HFF-Myc (cell line): ENCODE measurements around the gene PDE11A.

ENCODE experiments used
- DNase-seq: peaks from one replicate; pipeline ENCODE4 v3.0.0-alpha.2; 2011; ENCODE audit warnings: low read depth; ENCODE audit errors: extremely low read depth
- H3K4me3 ChIP-seq: replicated peaks from 2 replicates; pipeline ENCODE4 v1.5.1; 2011; ENCODE audit warnings: low read depth, mild to moderate bottlenecking, control low read depth, low read length
- TF ChIP-seq, protein P1 (sequence below): IDR thresholded peaks from 2 replicates; pipeline ENCODE4 v1.5.1; 2012; ENCODE audit warnings: mild to moderate bottlenecking, low read depth, low read length, control low read depth; ENCODE audit errors: missing control alignments

Gene PDE11A

DNA sequence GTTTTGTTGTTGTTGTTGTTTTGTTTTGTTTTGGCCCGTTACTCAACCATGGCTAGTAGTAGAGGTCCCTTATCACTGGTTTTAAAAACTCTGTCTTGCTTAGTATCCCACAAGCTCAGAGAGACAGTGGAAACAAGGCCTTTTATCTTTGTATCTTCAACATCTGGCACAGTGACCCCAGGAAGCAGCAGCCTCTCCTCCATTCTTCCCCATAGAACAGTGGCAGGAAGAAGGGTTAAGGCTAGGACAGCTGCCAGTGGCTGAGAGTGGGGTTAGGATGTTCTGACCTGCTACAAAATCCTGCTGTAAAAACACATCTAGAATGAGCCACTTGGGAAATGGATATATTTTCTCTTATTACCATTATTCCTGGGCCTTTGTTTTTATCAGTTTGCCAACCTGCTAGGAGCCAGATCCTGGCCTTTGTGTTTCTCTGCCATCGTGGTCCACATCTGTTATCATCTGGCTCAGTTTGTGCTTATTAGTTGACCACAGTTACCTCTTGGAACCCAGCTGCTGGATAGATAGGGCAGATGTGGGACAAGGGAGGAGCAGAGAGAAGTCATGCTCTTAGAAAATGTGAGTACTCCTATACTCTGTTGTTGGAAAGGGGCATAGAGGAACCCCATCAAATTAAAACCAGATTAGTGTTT is 433.2 kb downstream of the PDE11A start:
- no peak overlapping the region for H3K4me3 ChIP-seq
- TF ChIP-seq, protein P1, sequence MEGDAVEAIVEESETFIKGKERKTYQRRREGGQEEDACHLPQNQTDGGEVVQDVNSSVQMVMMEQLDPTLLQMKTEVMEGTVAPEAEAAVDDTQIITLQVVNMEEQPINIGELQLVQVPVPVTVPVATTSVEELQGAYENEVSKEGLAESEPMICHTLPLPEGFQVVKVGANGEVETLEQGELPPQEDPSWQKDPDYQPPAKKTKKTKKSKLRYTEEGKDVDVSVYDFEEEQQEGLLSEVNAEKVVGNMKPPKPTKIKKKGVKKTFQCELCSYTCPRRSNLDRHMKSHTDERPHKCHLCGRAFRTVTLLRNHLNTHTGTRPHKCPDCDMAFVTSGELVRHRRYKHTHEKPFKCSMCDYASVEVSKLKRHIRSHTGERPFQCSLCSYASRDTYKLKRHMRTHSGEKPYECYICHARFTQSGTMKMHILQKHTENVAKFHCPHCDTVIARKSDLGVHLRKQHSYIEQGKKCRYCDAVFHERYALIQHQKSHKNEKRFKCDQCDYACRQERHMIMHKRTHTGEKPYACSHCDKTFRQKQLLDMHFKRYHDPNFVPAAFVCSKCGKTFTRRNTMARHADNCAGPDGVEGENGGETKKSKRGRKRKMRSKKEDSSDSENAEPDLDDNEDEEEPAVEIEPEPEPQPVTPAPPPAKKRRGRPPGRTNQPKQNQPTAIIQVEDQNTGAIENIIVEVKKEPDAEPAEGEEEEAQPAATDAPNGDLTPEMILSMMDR: no peak
- no peak for DNase-seq

DNA sequence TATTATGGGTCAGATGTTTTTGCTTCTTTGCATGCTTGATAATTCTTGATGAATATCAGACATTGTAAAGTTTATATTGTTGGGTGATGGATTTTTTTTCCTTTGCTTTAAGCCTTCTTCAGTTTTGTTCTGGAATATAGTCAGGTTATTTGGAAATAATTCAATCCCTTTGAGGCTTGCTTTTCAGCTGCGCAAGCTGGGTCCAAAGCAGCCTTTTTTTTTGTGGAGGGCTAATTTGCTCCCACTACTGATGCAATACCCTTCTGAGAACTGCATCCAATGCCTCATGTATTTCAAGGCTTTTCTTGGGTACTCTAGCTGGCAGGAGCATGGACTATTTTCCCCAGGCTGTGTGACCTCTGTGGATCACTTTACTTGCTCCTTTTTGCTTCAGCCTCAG is 434.1 kb downstream of the PDE11A start:
- DNase-seq: no peak
- H3K4me3 ChIP-seq: no peak overlapping the region
- TF ChIP-seq, protein P1: no peak

DNA sequence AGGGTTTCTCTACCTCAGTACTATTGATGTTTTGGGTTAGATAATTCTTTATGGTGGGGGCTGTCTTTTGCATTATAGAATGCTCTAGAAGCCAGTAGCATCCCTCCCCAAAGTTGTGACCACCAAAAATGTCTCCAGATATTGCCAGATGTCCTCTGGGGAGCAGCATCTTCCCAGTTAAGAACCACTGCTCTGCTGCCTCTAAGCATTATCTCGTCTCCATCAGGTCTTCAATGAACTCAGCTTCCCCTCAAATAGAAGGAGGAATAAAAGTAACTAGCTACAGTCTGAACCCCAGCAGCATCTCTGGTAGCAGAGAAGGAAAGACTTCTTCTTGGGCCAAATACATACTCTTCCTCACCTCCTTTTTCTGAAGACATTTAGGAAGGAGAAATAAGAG is 435.9 kb downstream of the PDE11A start:
- H3K4me3 ChIP-seq: no peak overlapping the region
- DNase-seq: no peak
- TF ChIP-seq, protein P1: no peak

DNA sequence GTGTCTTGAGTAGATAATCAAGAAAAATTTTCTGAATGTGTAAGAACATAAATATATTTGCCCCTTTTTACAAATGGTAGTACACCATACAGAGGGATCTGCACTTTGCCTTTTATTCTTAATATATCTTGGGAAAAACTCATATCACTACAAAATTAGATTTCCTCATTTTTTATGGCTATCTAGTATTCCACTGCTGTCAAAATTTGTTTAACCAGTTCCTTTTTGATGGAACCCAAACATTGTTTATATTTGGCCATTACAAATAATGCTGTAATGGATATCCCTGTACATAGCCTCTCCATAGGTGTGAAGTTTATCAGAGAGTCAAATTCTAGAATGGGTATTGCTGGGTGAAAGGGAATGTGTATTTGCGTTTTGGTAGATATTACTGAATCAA is 436.9 kb downstream of the PDE11A start:
- DNase-seq: no peak
- TF ChIP-seq, protein P1: no peak
- H3K4me3 ChIP-seq: no peak overlapping the region

DNA sequence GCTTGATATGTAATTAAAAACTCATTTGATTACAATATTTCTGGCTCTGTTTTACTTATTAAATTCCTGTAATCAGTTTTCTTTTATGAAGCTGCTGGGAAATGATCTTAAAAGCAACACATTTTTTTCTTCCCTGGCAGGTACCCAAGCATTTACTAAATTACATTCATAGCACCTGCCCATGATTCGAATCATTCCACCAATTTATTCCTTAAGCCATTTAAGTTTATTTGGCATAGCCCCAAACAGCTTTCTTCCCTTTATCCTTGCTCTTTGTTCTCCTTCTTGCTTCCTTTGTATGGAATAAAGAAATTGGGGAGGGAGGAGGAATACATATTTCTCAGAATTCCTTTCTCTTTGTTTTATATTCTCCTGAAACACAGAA is 438.7 kb downstream of the PDE11A start:
- TF ChIP-seq, protein P1: no peak
- DNase-seq: no peak
- H3K4me3 ChIP-seq: no peak overlapping the region

DNA sequence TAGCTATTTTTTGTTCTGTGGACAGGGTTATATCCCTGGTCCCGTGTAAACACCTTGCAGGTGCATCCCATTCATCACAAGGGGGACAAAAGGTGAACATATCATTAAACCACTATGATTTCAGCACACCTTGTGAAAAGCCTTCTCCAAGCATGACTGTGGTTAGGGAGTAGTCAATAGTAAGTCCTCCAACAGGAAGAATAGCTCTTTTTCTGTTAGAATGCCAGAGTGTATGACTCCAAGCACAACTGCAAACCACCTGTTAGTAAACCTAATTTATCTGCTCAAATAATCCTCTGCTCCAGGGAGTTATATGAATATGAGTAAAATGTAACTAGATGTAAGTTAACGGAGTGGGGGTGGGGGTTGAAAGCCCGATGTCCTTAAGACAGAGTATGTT is 439.5 kb downstream of the PDE11A start:
- H3K4me3 ChIP-seq: no peak overlapping the region
- DNase-seq: no peak
- TF ChIP-seq, protein P1: no peak

DNA sequence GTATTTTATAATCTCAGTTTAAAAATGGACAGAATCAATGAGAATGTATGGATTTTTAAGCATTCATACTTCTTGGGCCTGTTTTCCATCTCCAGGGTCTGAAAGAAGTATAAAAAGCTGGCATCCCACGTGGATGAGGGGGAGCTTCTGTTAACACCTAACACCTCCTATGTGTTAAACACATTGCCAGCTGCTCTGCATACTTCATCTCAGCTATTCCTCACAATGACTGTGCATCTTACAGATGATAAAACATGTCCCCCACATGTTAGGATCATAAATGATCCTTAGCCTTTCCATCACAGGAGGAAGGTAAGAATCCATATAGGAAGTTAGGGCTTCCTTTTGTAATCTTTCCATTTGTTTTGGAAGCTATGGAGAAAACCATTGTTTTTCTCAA is 440.9 kb downstream of the PDE11A start:
- TF ChIP-seq, protein P1: no peak
- DNase-seq: no peak
- H3K4me3 ChIP-seq: no peak overlapping the region
